ENCODE data around the gene PARP16. TPM values are rescaled to one million over a fixed set of nuclear protein-coding genes. Genes with fewer than 3 reads are reported as not detected.

PARP16 gene
- total RNA-seq, 1 experiment from 2014 or later: 9.7 TPM

GRCh38 chr15:65309882-65310418 lies 23.3 kb upstream of the PARP16 start:
- Histone ChIP-seq H3K9ac (ENCODE audit: low read length) (no peak overlapping the region), H3K4me2 (ENCODE audit: low read length) (no peak overlapping the region), H4K20me1 (ENCODE audit: insufficient read depth) (no peaks in the 10 kb centered on the region), H3K27me3 (ENCODE audit: insufficient read depth, low read length) (no peaks in the 10 kb centered on the region), H3K9me3 (ENCODE audit: control insufficient read depth in 1 of 2, insufficient read depth in 1 of 2, low read depth in 1 of 2, low read length in 2 of 2) (no peaks in the 10 kb centered on the region), H3K27ac (ENCODE audit: low read depth, low read length) (no peak overlapping the region), H3K36me3 (ENCODE audit: control insufficient read depth in 1 of 2, insufficient read depth in 2 of 2, low read length in 2 of 2) (no peaks in the 10 kb centered on the region), H3K4me3 (replicated peaks in 1 of 2; ENCODE audit: low read depth in 1 of 2, low read length in 2 of 2) (no peak overlapping the region), H2AFZ (ENCODE audit: low read depth, low read length, poor library complexity, severe bottlenecking) (no peak overlapping the region), H3K79me2 (ENCODE audit: insufficient read depth, low read length) (no peaks in the 10 kb centered on the region), H3K9me2 (ENCODE audit: insufficient read depth) (no peaks in the 10 kb centered on the region), H3K4me1 (ENCODE audit: control insufficient read depth in 1 of 2, insufficient read depth in 2 of 2, low read length in 2 of 2) (peaks cover 13 to 16% of the 10 kb centered on the region in 2 experiments)
- no TSS peak for BruUV-seq (replicated peaks)
- ChIA-PET CTCF (no interaction called here), POLR2A (no interaction called here), RAD21 (ENCODE audit: low non-redundant PET in 1 of 2, low total read pairs in 2 of 2, uncharacterized antibody in 2 of 2, unreplicated experiment in 2 of 2) (no interaction called here)
- TF ChIP-seq, protein P1, sequence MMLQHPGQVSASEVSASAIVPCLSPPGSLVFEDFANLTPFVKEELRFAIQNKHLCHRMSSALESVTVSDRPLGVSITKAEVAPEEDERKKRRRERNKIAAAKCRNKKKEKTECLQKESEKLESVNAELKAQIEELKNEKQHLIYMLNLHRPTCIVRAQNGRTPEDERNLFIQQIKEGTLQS (IDR thresholded peaks at IDR 0.05): no peak
- intact Hi-C loops (cut with micrococcal nuclease): loop anchor here (10.0 kb wide), 1 partner anchor 525 kb away; no protein-coding TSS in a partner anchor
- ATAC-seq: no peak
- no peak for DNase-seq (ENCODE audit: low read depth, low spot score)

DNA sequence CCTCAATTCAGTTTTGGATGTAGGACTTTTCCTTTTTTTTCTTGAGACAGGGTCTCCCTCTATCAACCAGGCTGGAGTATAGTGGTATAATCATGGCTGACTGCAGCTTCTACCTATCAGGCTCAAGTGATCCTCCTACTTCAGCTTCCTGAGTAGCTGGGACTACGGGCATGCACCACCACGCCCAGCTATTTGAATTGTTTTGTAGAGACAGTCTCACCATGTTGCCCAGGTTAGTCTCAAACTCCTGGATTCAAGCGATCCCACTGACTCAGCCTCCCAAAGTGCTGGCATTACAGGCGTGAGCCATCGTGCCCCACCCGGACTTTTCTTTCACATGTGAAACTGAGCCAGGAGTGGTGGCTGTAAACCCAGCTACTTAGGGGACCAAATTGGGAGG lies 21.3 kb upstream of the PARP16 start:
- TF ChIP-seq EZH2phosphoT487 (IDR thresholded peaks at IDR 0.05; ENCODE audit: borderline replicate concordance): no peak
- no peak for TF ChIP-seq SIN3A (IDR thresholded peaks at IDR 0.05; ENCODE audit: low read depth)
- TF ChIP-seq, protein P1 (IDR thresholded peaks at IDR 0.05): no peak
- TF ChIP-seq SRF (IDR thresholded peaks at IDR 0.05; ENCODE audit: low read depth): no peak
- TF ChIP-seq ZFX (IDR thresholded peaks at IDR 0.05): no peak
- TF ChIP-seq, protein P2, sequence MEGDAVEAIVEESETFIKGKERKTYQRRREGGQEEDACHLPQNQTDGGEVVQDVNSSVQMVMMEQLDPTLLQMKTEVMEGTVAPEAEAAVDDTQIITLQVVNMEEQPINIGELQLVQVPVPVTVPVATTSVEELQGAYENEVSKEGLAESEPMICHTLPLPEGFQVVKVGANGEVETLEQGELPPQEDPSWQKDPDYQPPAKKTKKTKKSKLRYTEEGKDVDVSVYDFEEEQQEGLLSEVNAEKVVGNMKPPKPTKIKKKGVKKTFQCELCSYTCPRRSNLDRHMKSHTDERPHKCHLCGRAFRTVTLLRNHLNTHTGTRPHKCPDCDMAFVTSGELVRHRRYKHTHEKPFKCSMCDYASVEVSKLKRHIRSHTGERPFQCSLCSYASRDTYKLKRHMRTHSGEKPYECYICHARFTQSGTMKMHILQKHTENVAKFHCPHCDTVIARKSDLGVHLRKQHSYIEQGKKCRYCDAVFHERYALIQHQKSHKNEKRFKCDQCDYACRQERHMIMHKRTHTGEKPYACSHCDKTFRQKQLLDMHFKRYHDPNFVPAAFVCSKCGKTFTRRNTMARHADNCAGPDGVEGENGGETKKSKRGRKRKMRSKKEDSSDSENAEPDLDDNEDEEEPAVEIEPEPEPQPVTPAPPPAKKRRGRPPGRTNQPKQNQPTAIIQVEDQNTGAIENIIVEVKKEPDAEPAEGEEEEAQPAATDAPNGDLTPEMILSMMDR (IDR thresholded peaks at IDR 0.05 in 2 of 3, conservative IDR thresholded peaks at IDR 0.05 in 1 of 3; ENCODE audit: borderline replicate concordance in 1 of 3, insufficient read depth in 1 of 3, low read depth in 2 of 3, low read length in 2 of 3): no peak
- TF ChIP-seq CBX3 (IDR thresholded peaks at IDR 0.05; ENCODE audit: low read depth): no peak
- TF ChIP-seq, protein P3, sequence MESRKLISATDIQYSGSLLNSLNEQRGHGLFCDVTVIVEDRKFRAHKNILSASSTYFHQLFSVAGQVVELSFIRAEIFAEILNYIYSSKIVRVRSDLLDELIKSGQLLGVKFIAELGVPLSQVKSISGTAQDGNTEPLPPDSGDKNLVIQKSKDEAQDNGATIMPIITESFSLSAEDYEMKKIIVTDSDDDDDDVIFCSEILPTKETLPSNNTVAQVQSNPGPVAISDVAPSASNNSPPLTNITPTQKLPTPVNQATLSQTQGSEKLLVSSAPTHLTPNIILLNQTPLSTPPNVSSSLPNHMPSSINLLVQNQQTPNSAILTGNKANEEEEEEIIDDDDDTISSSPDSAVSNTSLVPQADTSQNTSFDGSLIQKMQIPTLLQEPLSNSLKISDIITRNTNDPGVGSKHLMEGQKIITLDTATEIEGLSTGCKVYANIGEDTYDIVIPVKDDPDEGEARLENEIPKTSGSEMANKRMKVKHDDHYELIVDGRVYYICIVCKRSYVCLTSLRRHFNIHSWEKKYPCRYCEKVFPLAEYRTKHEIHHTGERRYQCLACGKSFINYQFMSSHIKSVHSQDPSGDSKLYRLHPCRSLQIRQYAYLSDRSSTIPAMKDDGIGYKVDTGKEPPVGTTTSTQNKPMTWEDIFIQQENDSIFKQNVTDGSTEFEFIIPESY (IDR thresholded peaks at IDR 0.05; ENCODE audit: extremely low read depth, insufficient replicate concordance, low read length): no peak
- TF ChIP-seq ELF1 (IDR thresholded peaks at IDR 0.05; ENCODE audit: borderline replicate concordance, low read depth): no peak
- TF ChIP-seq SP1 (IDR thresholded peaks at IDR 0.05; ENCODE audit: low read depth): no peak
- TF ChIP-seq JUND (IDR thresholded peaks at IDR 0.05): no peak
- TF ChIP-seq TCF7L2 (IDR thresholded peaks at IDR 0.05; ENCODE audit: borderline replicate concordance, extremely low read depth, insufficient read depth, insufficient read length): no peak
- TF ChIP-seq ZNF274 (IDR thresholded peaks at IDR 0.05; ENCODE audit: low read depth, low read length): no peak
- TF ChIP-seq YY1 (IDR thresholded peaks at IDR 0.05; ENCODE audit: extremely low read depth, insufficient replicate concordance, low read depth, low read length): no peak
- TF ChIP-seq, protein P4, sequence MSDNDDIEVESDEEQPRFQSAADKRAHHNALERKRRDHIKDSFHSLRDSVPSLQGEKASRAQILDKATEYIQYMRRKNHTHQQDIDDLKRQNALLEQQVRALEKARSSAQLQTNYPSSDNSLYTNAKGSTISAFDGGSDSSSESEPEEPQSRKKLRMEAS (IDR thresholded peaks at IDR 0.05): no peak
- no peak for TF ChIP-seq POLR2AphosphoS5 (IDR thresholded peaks at IDR 0.05; ENCODE audit: low read depth, low read length)
- Histone ChIP-seq H3K9me3 (ENCODE audit: control insufficient read depth in 1 of 2, insufficient read depth in 1 of 2, low read depth in 1 of 2, low read length in 2 of 2) (no peaks in the 10 kb centered on the region), H3K4me2 (ENCODE audit: low read length) (no peak overlapping the region), H3K4me1 (ENCODE audit: control insufficient read depth in 1 of 2, insufficient read depth in 2 of 2, low read length in 2 of 2) (peaks cover 20 to 29% of the 10 kb centered on the region in 2 experiments), H3K9ac (ENCODE audit: low read length) (no peak overlapping the region), H2AFZ (ENCODE audit: low read depth, low read length, poor library complexity, severe bottlenecking) (no peak overlapping the region), H4K20me1 (ENCODE audit: insufficient read depth) (no peaks in the 10 kb centered on the region), H3K36me3 (ENCODE audit: control insufficient read depth in 1 of 2, insufficient read depth in 2 of 2, low read length in 2 of 2) (no peaks in the 10 kb centered on the region), H3K27ac (ENCODE audit: low read depth, low read length) (no peak overlapping the region), H3K9me2 (ENCODE audit: insufficient read depth) (no peaks in the 10 kb centered on the region), H3K27me3 (ENCODE audit: insufficient read depth, low read length) (no peaks in the 10 kb centered on the region), H3K4me3 (replicated peaks in 1 of 2; ENCODE audit: low read depth in 1 of 2, low read length in 2 of 2) (no peak overlapping the region), H3K79me2 (ENCODE audit: insufficient read depth, low read length) (no peaks in the 10 kb centered on the region)
- CTCF ChIA-PET: interaction anchor here (1.5 kb wide), 1 partner anchor 13 kb away, joined by 3 read pairs; no protein-coding TSS in a partner anchor
- POLR2A ChIA-PET: interaction anchor here (1.6 kb wide), 1 partner anchor 123 kb away, joined by 5 read pairs; the partner anchor contains the start of gene CLPX
- ATAC-seq (no peak), DNase-seq (ENCODE audit: low read depth, low spot score) (no peak)
- intact Hi-C loops (cut with micrococcal nuclease): no loop called here
- BruUV-seq (replicated peaks): no TSS peak
- RAD21 ChIA-PET (ENCODE audit: low non-redundant PET in 1 of 2, low total read pairs in 2 of 2, uncharacterized antibody in 2 of 2, unreplicated experiment in 2 of 2): no interaction called here

Measured in HCT116 (cell line).